ENCODE results near the gene CFAP58.

- TF ChIP-seq CTCF (IDR thresholded peaks at IDR 0.05) (no peak), EZH2 (IDR thresholded peaks at IDR 0.05; ENCODE audit: borderline replicate concordance, insufficient read depth, low read depth, low read length, poor library complexity, severe bottlenecking) (no peak)
These were observed 144.9 kb downstream of the CFAP58 start for GRCh38 chr10:104498347-104499081.

Data from B cell (primary cell).